Measurements from ENCODE around the gene COG5.

DNA sequence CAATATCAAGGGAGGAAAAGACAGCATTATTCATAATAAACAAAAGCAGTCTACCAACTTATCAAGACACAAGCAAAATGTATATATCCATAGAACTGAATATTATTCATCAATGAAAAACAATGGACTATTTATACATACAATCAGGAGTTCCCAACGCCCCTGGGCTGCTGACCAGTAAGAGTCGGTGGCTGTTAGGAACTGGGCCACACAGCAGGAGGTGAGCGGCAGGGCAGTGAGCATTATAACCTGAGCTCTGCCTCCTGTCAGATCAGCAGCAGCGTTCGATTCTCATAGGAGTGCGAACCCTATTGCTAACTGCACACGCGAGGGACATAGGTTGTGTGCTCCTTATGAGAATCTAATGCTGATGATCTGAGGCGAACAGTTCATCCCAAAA lies 165.6 kb downstream of the COG5 start:
- TF ChIP-seq, protein P1, sequence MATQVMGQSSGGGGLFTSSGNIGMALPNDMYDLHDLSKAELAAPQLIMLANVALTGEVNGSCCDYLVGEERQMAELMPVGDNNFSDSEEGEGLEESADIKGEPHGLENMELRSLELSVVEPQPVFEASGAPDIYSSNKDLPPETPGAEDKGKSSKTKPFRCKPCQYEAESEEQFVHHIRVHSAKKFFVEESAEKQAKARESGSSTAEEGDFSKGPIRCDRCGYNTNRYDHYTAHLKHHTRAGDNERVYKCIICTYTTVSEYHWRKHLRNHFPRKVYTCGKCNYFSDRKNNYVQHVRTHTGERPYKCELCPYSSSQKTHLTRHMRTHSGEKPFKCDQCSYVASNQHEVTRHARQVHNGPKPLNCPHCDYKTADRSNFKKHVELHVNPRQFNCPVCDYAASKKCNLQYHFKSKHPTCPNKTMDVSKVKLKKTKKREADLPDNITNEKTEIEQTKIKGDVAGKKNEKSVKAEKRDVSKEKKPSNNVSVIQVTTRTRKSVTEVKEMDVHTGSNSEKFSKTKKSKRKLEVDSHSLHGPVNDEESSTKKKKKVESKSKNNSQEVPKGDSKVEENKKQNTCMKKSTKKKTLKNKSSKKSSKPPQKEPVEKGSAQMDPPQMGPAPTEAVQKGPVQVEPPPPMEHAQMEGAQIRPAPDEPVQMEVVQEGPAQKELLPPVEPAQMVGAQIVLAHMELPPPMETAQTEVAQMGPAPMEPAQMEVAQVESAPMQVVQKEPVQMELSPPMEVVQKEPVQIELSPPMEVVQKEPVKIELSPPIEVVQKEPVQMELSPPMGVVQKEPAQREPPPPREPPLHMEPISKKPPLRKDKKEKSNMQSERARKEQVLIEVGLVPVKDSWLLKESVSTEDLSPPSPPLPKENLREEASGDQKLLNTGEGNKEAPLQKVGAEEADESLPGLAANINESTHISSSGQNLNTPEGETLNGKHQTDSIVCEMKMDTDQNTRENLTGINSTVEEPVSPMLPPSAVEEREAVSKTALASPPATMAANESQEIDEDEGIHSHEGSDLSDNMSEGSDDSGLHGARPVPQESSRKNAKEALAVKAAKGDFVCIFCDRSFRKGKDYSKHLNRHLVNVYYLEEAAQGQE (IDR thresholded peaks at IDR 0.05), result no peak
- TF ChIP-seq, protein P2, sequence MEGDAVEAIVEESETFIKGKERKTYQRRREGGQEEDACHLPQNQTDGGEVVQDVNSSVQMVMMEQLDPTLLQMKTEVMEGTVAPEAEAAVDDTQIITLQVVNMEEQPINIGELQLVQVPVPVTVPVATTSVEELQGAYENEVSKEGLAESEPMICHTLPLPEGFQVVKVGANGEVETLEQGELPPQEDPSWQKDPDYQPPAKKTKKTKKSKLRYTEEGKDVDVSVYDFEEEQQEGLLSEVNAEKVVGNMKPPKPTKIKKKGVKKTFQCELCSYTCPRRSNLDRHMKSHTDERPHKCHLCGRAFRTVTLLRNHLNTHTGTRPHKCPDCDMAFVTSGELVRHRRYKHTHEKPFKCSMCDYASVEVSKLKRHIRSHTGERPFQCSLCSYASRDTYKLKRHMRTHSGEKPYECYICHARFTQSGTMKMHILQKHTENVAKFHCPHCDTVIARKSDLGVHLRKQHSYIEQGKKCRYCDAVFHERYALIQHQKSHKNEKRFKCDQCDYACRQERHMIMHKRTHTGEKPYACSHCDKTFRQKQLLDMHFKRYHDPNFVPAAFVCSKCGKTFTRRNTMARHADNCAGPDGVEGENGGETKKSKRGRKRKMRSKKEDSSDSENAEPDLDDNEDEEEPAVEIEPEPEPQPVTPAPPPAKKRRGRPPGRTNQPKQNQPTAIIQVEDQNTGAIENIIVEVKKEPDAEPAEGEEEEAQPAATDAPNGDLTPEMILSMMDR (IDR thresholded peaks at IDR 0.05; ENCODE audit: low read depth, low read length, missing input control), result no peak
- TF ChIP-seq GABPA (IDR thresholded peaks at IDR 0.05 in 1 of 2, conservative IDR thresholded peaks at IDR 0.05 in 1 of 2) (no peak), RXRA (IDR thresholded peaks at IDR 0.05) (no peak), TAF1 (conservative IDR thresholded peaks at IDR 0.05) (no peak), YY1 (IDR thresholded peaks at IDR 0.05) (no peak)
- TF ChIP-seq, protein P3, sequence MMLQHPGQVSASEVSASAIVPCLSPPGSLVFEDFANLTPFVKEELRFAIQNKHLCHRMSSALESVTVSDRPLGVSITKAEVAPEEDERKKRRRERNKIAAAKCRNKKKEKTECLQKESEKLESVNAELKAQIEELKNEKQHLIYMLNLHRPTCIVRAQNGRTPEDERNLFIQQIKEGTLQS (IDR thresholded peaks at IDR 0.05), result no peak
- TF ChIP-seq, protein P4, sequence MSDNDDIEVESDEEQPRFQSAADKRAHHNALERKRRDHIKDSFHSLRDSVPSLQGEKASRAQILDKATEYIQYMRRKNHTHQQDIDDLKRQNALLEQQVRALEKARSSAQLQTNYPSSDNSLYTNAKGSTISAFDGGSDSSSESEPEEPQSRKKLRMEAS (IDR thresholded peaks at IDR 0.05), result no peak
